GM21723 (cell line): Measurements from ENCODE around the gene RCOR1.
"Not testable (repeated sequence)": the region's sequence is repeated elsewhere in the genome, so short reads cannot be mapped to it uniquely, and the experiment has no call there.

Source experiments
- ATAC-seq: cut with Tn5 transposase; IDR thresholded peaks from one replicate; pipeline ENCODE4 v1.9.1; 2021; ENCODE audit warnings: mild to moderate bottlenecking, moderate library complexity; ENCODE audit not compliant: unreplicated experiment

RCOR1 gene

DNA sequence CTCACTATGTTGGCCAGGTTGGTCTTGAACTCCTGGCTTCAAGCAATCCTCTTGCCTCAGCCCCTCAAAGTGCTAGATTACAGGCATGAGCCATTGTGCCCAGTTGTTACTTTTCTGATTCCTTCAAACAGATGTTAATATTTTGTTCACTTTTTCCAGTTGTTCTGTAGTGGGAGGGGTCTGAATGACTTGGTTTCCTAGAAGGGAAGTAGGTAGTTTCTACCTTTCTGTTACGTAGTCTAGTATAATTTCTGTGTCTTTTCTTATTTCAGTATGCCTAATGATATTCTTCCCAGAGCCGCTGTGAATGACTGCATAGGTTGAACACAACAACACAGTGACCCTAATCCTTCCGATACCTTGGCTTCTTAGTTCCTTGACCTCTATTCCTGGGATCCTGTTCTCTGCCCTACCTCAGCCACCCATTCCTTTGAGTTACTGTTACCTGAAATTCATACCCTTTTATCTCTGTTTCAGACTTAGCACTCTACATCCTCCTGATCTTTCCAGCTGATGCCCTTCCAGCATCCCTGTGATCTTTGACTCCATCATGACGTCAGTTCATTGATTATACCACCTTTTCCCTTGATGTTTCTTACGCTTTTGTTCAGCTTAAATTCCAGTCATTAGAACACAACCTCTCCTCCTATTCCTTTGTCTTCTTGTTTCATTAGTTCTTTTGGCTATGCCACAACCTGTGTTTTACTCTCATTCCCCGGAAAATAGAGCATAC lies 33.3 kb downstream of the RCOR1 start:
- no peak for ATAC-seq

DNA sequence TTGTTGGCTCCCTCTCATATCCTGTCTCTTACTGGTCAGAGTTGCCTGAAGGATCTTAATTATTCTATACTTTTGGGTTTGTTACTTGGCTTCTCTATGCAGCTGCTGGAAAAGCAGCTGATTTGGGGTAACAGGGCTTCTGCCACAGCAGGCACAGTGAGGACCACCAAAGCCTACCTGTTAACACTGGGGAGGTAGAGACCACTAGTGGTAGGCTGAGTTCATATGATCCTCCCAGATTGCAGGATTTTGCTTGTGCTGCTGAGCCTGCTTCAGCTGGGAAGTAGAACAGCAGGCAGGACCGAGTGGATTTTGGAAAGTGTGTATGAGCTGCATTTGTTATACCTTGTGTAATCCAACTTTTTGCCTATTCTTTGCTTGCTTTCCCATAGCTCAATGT lies 34.1 kb downstream of the RCOR1 start:
- ATAC-seq = no peak

DNA sequence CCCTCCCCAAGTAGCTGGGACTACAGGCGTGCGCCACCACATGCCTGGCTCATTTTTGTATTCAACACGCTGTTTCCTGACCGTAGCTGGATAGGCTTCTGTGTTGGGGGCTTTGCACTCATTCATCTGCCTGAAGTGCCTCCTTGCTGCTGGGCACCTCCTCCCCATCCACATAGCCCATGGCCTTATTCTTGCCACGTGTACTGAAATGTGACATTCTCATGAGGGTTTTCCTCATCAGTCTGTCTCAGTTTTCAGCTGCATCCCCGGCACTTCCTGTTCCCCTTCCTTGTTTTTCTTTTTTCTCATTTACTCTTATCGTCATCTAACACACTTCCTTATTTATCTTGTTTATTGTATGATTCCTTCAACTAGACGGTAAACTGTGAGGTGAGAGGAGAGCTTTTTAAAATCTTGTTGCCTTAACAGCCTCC lies 36.6 kb downstream of the RCOR1 start:
- no peak for ATAC-seq

DNA sequence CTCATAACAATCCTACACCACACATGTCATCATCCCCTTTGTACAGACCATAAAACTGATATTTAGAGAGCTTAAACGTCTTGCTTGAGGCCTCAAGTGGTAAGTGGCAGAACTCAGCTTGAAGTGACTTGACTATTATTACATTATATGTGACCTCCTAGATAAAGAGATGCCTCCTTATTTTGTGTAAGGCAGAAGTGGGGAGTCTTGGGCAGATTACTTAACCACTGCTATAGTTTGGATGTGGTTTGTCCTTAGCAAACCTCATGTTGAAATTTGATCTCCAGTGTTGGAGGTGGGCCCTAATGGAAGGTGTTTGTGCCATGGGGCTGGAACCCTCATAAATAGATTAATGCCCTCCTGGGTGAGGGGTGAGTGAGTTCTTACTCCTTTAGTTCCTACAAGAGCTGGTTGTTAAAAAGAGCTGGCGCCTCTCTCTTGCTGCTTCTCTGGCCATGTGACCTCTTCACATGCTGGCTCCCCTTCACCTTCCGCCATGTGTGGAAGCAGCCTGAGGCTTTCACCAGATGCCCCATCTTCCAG lies 37.4 kb downstream of the RCOR1 start:
- ATAC-seq = no peak

DNA sequence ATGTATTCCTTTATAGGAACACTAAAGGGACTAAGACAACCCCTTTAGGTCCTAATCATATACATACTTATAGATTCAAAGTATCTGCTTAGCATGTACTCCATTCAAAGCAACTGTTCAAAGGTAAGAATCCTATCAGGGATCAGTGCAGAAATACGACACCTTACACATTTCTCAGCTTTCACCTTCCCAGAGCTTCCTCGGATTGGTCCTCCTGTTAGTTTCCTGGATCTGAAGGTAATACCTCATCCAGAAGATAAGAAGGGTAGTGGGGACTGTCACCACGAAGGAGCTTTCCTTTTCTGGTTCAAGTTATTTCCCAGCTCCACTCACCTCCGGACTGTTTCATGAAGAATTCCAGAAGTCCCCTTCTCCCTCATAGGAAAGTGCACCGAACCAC lies 38.0 kb downstream of the RCOR1 start:
- ATAC-seq = no peak

DNA sequence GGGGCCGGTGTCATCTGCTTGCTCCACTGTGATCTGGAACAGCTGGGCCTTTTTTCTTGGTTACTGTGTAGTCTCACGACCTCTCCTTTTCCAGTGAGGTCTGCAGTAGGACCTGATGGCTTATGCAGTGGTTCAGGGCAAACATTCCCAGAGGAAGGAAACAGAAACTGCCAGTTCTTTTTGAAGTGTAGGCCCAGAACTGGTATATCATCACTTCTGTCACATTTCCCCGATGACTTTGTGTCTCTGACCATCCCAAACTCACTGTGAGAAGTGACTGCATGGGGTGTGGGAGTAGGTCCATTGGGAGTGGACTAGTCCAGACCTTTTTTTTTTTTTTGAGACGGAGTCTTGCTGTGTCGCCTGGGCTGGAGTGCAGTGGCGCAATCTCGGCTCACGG lies 38.4 kb downstream of the RCOR1 start:
- no peak for ATAC-seq

DNA sequence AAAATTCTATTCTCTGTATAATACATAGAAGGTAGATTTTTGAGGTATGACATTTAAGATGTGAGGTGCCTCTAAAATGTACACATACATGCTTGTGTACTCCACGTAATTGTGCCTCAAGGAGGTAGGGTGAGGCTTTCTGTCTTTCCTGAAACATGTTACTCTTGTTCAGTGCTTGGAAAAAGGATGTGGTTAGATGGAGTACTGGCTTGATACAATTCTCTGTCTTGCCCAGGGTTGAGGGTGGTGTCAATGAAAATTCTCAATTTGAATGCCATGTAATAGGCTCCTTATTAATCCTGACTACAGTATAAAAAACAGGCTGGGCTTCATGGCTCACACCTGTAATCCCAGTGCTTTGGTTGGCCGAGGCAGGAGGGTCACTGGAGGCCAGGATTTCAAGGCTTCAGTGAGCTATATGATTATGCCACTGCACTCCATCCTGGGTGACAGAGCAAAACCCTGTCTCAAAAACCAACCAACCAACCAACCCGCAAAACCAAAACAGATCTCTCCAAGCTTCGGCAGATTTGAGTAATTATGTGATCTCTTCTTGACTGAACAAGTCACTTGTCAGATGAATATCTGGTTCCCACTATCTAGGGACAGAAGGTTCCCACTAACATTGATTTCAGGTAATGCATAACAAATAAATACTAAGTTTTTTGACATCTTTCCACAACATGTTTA lies 41.6 kb downstream of the RCOR1 start:
- no peak for ATAC-seq

DNA sequence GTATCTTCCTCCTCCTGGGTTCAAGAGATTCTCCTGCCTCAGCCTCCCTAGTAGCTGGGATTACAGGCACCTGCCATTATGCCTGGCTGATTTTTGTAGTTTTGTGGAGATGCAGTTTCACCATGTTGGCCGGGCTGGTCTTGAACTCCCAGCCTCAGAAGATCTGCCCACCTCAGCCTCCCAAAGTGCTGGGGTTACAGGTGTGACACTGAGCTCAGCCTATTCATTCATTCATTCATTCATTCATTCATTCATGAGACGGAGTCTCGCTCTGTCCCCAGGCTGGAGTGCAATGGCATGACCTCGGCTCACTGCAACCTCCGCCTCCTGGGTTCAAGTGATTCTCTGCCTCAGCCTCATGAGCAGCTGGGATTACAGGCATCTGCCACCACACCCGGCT lies 47.2 kb downstream of the RCOR1 start:
- ATAC-seq = not testable (repeated sequence)

DNA sequence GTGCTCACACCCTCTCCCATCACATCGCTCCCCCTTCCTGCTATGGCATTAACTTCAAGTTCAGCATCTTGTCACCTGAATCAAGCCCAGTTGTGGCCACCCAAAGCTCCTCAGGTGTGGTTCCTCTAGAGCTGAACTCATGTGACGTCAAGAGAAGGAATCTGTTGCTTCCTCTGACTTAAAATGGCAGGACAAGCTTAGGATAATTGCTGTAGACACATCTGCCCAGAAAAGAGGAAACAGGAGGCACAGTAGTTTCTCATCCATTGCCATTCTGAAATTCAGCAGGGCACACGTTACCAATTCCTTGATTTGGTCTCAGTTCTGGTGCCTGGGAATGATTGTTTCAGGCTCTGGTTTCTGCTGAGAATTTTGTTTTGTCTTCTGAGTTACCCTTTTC lies 52.1 kb downstream of the RCOR1 start:
- ATAC-seq = no peak

DNA sequence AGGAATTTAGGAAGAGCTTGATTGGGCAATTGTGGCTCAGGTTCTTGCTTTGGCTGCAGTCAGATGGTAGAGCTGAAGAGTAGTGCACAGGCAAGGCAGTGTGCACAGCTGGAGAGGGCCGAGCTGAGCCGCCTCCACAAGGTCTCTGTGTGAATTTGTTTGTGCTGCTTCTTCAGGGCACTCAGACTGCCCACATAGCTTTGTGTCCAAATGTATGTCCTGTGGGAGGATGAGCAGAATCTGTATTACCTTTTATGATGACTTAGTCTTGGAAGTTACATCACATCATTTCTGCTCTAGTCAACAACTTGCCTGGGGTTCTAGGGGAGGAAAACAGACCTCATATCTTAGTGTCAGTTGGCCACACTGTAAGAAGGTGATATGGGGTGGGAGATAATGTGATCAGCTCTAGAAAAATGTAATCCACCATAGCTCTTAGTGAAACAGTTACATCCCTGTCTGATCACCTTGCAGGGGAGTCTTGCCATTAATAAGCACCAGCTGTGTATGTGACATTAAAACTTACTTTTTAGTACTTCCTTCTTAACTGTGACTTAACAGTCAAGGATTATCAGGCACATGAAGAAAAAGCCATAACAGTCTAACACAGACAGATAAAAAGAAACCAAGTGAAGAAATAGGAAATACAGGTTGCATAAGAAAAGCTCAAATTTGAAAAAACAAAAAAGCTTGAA lies 53.4 kb downstream of the RCOR1 start:
- ATAC-seq = no peak

DNA sequence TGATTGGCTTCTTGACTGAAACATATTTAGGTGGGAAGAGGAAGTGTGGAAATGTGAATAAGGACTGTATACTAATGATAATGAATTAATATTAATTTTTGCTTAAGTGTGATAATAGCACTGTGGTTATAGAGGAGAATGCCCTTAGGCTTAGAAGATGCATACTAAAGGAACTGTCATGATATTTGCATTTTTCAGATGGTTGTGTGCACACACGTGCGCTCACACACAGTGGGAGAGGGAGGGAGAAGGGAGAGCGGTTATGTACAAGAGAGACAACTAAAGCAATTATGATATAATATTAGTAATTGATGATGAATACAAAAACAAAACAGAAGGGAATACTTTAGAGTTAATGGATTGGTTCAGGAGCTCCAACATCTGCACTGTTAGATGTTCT lies 54.2 kb downstream of the RCOR1 start:
- ATAC-seq = no peak

DNA sequence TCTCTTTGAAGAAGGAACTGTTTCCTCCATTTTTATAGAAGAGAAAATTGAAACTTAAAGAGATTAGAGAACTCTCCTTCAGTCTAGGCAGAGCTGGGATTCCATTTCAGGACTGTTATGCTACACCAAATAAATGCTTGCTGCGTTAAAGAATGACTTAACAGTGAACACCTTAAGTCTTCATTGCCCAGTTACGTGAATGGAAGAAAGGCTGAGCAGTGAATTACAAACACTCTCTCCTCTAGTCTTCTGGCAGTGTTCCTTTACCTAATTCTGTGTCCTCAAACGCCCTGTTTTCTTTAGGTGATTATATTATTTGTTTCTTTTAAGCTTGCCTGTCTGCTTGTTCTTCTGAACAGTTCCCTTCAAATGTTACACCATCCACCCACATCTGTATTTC lies 59.7 kb downstream of the RCOR1 start:
- ATAC-seq = no peak

DNA sequence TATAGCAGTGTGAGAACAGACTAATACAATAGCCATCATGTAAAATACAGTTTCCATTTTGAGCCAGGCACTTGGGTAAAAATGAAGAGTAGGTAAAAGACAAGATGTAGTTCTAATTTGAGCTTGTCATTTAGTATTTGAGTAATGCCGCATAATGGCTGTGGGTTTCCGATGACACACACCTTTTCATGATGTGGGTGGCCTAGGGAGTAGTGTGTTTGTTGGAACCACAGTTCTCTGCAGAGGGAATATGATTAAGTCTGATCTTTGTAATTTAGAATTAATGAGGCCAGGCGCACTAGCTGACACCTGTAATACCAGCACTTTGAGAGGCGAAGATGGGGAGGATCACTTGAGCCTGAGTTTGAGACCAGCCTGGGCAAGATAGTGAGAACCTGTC lies 61.8 kb downstream of the RCOR1 start:
- ATAC-seq = no peak

DNA sequence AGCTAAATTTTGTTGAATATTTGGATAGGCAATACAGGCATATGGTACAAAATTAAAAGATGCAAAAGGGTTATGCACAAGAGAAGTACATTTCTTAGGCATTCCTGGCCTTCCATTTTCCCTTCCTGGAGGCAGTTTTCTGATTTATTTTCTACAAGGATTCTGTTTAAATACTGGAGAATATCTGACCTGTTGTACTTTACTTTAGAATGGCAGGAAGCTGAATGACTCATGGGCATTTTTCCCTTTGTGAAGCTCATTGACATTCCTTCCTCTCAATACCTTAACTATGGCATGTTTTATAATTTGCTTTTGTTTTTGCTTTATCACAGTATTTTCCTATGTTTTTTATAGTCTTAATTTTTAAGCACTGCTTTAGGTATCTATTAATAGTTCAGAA lies 62.7 kb downstream of the RCOR1 start:
- ATAC-seq = no peak

DNA sequence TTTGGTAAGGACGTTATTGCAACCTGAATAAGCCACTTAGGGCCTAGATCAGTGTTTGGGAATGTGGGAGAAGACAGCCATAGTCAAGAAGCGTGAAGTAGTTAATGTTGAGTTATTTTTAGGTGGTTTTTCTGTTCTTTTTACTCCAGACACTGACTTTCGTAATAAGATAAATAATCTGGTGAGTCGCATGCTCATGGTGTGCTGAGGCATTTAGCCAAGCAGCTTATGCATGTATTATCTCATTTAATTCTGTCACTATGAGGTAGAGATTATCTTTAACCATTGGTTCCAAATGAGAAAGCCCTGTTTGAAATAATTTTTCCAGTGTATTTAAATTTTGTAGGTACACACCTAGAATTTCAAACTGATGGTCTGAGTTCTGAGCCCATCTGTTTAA lies 67.3 kb downstream of the RCOR1 start:
- ATAC-seq = no peak

DNA sequence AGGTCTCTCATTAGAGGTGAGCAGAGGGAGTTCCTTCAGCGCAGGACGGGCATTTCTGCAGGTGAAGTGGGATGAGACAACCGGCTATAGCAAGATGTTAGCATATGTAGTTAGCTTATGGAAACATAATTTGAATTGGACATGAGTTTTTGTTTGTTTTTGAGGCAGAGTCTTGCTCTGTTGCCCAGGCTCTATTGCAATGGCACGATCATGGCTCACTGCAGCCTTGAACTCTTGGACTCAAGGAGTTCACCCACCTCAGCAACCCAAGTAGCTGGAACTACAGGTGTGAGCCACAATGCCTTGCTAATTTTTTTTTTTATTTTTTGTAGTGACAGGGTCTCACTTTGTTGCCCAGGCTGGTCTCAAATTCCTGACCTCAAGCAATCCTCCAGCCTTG lies 69.2 kb downstream of the RCOR1 start:
- ATAC-seq = no peak

DNA sequence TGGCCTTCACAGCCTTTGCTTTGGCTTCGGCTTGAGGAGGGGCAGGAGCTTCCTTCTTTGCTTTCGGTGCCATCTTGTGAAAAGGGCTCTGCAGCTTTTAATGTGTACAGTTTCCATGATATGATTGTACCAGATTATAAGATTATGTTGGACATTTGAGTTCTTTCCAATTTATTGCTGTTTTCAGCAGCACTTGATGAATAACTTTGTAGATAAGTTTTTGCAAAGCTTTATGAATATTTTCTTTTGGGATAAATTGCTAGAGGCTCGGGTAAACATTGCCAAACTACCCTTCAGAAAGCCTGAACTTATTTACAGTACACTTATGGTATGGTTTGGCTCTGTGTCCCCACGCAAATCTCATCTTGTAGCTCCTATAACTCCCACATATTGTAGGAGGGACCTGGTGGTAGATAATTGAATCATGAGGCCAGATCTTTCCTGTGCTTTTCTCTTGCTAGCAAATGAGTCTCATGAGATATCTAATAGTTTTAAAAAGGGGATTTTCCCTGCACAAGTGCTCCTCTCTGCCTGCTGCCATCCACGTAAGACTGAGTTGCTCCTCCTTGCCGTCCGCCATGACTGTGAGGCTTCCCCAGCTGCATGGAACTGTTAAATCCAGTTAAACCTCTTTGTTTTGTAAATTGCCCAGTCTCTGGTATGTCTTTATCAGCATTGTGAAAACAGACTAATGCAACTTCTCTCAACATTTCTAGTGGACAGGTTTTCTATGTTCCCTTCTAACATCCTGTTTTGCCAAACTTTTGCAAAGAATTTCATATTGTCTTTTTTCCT lies 70.4 kb downstream of the RCOR1 start:
- no peak for ATAC-seq

DNA sequence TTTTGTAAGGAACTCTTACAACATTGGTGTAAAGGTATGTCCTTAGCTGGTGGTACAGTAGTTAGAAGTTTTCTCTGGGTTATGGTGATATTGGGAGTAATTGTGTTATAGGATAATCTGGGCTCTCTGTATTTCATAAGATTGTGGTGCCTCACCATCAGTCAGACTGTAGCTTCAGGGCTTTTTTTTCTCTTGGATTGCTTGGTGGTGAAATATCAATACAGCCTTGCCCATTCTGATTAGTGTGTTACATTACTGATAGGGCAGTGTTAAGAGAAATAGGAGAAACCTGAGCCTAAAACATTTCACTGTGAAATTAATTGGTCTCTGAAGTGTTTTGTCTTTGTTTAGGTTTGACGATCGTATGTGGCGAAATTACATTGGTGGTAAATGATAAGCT lies 71.0 kb downstream of the RCOR1 start:
- ATAC-seq = no peak

DNA sequence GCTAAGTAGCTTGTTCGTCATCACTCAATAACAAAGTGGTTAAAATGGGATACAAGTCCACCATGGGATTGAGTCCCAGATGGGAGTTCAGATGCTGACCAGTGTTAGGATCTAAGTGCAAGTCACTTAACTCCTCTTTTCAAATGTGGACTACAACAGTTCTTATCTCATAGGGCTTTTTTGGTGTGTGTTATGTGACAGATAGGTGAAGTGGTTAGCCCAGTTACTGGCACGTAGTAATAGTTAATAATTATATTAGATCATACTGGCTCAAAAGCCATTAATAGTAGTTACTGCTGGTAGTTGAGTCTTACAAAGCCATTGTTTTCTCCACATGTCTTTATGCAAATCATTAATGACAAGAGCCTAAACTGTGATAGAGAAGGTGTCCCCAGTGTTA lies 73.2 kb downstream of the RCOR1 start:
- no peak for ATAC-seq

DNA sequence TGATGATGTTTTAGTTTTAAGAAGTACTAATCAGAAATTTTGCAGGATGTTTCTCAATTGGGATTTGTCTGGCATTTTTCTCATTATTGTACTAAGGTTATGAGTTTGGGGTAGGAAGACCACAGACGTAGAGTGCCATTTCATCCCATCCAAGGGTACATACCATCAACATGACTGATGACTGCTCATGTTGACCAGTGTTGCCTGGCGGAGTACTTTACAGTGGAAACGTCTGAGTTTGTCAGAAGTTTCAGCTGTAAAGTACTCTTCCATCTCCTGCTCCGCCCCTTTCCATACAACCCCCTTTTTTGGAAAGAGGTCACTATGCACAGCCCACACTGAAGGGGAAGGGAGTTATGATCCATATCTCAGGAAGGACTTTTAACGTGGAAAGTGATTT lies 74.2 kb downstream of the RCOR1 start:
- ATAC-seq = no peak

DNA sequence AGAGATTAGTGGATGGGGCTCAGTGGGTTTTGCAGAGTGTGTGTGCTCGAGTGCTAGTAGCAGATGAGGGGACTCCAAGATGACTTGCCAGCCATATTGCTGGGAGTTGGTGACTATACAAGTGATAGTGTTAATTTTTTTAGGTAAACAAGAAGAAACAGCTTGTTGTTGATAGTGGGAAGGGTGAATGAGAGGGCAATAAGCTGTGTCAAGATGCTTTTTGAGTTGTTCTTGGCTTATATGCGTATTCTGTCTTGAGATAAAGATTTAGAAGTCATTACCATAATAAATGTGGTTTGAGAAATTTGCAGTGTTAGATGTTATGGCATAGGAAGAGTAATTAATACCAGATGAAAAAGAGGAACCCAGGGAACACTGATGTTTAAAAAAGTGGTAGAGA lies 75.3 kb downstream of the RCOR1 start:
- no peak for ATAC-seq
